HepG2 (cell line): Measurements from ENCODE around the gene TMEM219. TPM values are rescaled to one million over a fixed set of nuclear protein-coding genes. Genes with fewer than 3 reads are reported as not detected.

ENCODE experiments used
- DMTF1 ChIP-seq: sonication (generic); formaldehyde crosslinking; IDR thresholded peaks from 2 replicates; pipeline ENCODE4 v1.4.0; 2020; ENCODE audit warnings: mild to moderate bottlenecking, missing genetic modification reagents
- GATAD1 ChIP-seq: IDR thresholded peaks from 2 replicates; pipeline ENCODE4 v1.6.1; 2016; ENCODE audit warnings: missing genetic modification reagents, missing compliant biosample characterization
- IKZF4 ChIP-seq: sonication (generic); formaldehyde crosslinking; IDR thresholded peaks from 2 replicates; pipeline ENCODE4 v1.5.1; 2020; ENCODE audit warnings: borderline replicate concordance, mild to moderate bottlenecking, low read depth, missing genetic modification reagents; ENCODE audit errors: not compliant biosample characterization
- KDM5B ChIP-seq: sonication (generic); formaldehyde crosslinking; IDR thresholded peaks from 2 replicates; pipeline ENCODE4 v1.4.0; 2020; ENCODE audit warnings: missing genetic modification reagents, mild to moderate bottlenecking, borderline replicate concordance
- MIER3 ChIP-seq: IDR thresholded peaks from 2 replicates; pipeline ENCODE4 v1.6.1; 2016; ENCODE audit warnings: missing compliant biosample characterization, borderline replicate concordance
- RFXAP ChIP-seq: sonication (generic); formaldehyde crosslinking; IDR thresholded peaks from 2 replicates; pipeline ENCODE4 v1.4.0; 2020; ENCODE audit warnings: missing genetic modification reagents, borderline replicate concordance
- SNAPC2 ChIP-seq: sonication (generic); formaldehyde crosslinking; IDR thresholded peaks from 2 replicates; pipeline ENCODE4 v1.8.1; 2022; ENCODE audit warnings: mild to moderate bottlenecking, missing genetic modification reagents
- SOX6 ChIP-seq, 2 experiments: fragments of 450-650 bp in 1 of 2; sonication (generic) in 1 of 2; formaldehyde crosslinking in 1 of 2; IDR thresholded peaks; 2 replicates each; pipeline versions ENCODE4 v1.4.0 to v1.6.1; 2017 to 2020; ENCODE audit warnings: antibody characterized with exemption in 1 of 2, mild to moderate bottlenecking in 1 of 2, missing genetic modification reagents in 1 of 2
- SP5 ChIP-seq: IDR thresholded peaks from 2 replicates; pipeline ENCODE4 v1.6.1; 2016; ENCODE audit warnings: low read depth, borderline replicate concordance
- ZBTB10 ChIP-seq: sonication (generic); formaldehyde crosslinking; IDR thresholded peaks from 2 replicates; pipeline ENCODE4 v1.4.0; 2020; ENCODE audit warnings: missing genetic modification reagents, borderline replicate concordance
- ZMAT3 ChIP-seq: sonication (generic); formaldehyde crosslinking; conservative IDR thresholded peaks from 2 replicates; pipeline ENCODE4 v1.7.0; 2021; ENCODE audit warnings: missing genetic modification reagents
- ZNF230 ChIP-seq: sonication (generic); formaldehyde crosslinking; IDR thresholded peaks from 2 replicates; pipeline ENCODE4 v1.4.0; 2020; ENCODE audit warnings: mild to moderate bottlenecking, missing genetic modification reagents
- ZNF317 ChIP-seq: sonication (generic); formaldehyde crosslinking; IDR thresholded peaks from 2 replicates; pipeline ENCODE4 v1.5.0; 2020; ENCODE audit warnings: mild to moderate bottlenecking, missing genetic modification reagents
- ZNF598 ChIP-seq: sonication (generic); formaldehyde crosslinking; IDR thresholded peaks from 2 replicates; pipeline ENCODE4 v1.5.1; 2020; ENCODE audit warnings: mild to moderate bottlenecking, missing genetic modification reagents, borderline replicate concordance
- polyA plus RNA-seq, 8 experiments: library from polyadenylated mRNA; depleted of rRNA in 3 of 8; stranded (reverse) in 7 of 8; unstranded in 1 of 8; fragments of >200 nt; fragmentation: Illumina TruSeq in 4 of 8; extraction: Trizol in 4 of 8; gene quantifications; 2 replicates each; pipeline versions ENCODE4 v1.2.1 to v1.2.3, GENCODE V29; 2011 to 2016; ENCODE audit warnings: low read depth in 4 of 8, missing spikeins in 1 of 8, mixed read lengths in 1 of 8; ENCODE audit not compliant: insufficient read depth in 1 of 8
- total RNA-seq, 5 experiments: library from RNA; depleted of rRNA; stranded (reverse); fragments of >200 nt; fragmentation: Illumina TruSeq; extraction: Trizol; gene quantifications; 2 replicates each; pipeline ENCODE4 v1.2.3, GENCODE V29; 2016; ENCODE audit warnings: low read depth in 1 of 5
- TF ChIP-seq, protein P1 (sequence below): sonication (generic); formaldehyde crosslinking; IDR thresholded peaks from 2 replicates; pipeline ENCODE4 v1.4.0; 2020; ENCODE audit warnings: missing genetic modification reagents
- TF ChIP-seq, protein P2 (sequence below): sonication (generic); formaldehyde crosslinking; IDR thresholded peaks from 2 replicates; pipeline ENCODE4 v1.8.0; 2022; ENCODE audit warnings: low read depth, missing genetic modification reagents

Gene TMEM219
- total and polyA plus RNA-seq, 2 of the 13 experiments (the other 11 are each of a cell fraction or from before 2014, with no cell fraction given) = 105 to 115 TPM

DNA sequence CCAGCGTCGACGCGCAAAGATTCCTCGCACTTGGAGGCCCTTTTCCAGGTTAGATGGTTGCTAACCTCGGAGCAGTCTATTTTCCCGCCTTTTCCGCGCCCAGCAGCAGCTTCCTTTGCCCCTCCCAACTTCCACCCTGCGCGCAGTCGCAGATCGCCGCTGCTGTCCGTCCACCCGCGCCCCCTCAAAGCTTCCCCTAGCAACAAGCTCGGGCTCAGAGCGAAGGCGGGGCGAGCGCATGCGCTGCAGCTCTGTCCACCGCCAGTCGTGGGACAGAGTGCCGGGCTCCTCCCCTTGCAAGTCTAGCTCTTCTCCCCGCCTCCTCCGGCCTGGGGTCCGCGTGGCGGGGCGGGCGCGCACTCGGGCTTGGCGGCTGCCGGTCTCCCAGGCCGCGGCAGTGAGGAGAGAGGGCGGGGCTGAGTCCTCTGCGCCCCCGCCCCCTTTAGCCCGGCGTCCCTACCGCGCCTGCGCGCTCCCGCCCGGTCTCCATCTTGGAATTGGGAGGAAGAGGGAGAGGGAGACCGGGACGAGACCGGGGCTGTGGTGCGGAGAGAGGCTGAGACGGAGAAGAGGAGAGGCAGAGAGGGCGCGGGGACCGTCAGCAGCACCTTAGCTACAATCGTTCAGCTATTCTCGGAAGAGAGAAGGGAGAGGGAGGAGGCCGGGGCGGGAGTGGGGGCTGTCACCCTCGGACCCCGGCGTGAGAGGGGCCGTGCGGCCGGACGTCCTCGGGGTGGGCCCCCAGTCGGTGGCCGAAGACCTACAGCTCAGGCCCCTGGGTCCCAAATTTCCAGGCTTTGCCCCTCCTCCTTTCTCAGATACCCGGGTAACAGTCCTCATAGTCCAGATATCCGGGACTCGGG, 11.7 kb downstream of the TMEM219 start, which contains the start of gene TAOK2 (continued):
- TF ChIP-seq MIER3 = peak; percentile 79; the same call in 1 of the 2 replicates
- TF ChIP-seq, protein P1, sequence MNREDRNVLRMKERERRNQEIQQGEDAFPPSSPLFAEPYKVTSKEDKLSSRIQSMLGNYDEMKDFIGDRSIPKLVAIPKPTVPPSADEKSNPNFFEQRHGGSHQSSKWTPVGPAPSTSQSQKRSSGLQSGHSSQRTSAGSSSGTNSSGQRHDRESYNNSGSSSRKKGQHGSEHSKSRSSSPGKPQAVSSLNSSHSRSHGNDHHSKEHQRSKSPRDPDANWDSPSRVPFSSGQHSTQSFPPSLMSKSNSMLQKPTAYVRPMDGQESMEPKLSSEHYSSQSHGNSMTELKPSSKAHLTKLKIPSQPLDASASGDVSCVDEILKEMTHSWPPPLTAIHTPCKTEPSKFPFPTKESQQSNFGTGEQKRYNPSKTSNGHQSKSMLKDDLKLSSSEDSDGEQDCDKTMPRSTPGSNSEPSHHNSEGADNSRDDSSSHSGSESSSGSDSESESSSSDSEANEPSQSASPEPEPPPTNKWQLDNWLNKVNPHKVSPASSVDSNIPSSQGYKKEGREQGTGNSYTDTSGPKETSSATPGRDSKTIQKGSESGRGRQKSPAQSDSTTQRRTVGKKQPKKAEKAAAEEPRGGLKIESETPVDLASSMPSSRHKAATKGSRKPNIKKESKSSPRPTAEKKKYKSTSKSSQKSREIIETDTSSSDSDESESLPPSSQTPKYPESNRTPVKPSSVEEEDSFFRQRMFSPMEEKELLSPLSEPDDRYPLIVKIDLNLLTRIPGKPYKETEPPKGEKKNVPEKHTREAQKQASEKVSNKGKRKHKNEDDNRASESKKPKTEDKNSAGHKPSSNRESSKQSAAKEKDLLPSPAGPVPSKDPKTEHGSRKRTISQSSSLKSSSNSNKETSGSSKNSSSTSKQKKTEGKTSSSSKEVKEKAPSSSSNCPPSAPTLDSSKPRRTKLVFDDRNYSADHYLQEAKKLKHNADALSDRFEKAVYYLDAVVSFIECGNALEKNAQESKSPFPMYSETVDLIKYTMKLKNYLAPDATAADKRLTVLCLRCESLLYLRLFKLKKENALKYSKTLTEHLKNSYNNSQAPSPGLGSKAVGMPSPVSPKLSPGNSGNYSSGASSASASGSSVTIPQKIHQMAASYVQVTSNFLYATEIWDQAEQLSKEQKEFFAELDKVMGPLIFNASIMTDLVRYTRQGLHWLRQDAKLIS (CRISPR knock-in tag) = no peak
- peak; percentile 69 for TF ChIP-seq ZNF317
- peak; percentile 81 for TF ChIP-seq GATAD1 (CRISPR knock-in tag)
- peak; percentile 98 for TF ChIP-seq ZMAT3 (CRISPR knock-in tag)
- TF ChIP-seq ZNF598 = peak; percentile 82
- peak; percentile 84; the same call in 1 of the 2 replicates for TF ChIP-seq ZNF230 (CRISPR knock-in tag)
- TF ChIP-seq DMTF1 (CRISPR knock-in tag) = peak; percentile 71; the same call in 1 of the 2 replicates
- TF ChIP-seq IKZF4 (CRISPR knock-in tag) = peak; percentile 66
- 0 out of 2 replicates have a peak, but pooled peaks have one; percentile 81 for TF ChIP-seq ZBTB10 (CRISPR knock-in tag)
- peak; percentile 96 for TF ChIP-seq SP5 (CRISPR knock-in tag)
- TF ChIP-seq SOX6 (IDR thresholded peaks at IDR 0.05) = no peak
- TF ChIP-seq SOX6 (CRISPR knock-in tag; IDR thresholded peaks at IDR 0.05) = peak; percentile 73
- peak; percentile 100 for TF ChIP-seq RFXAP (CRISPR knock-in tag)
- TF ChIP-seq, protein P2, sequence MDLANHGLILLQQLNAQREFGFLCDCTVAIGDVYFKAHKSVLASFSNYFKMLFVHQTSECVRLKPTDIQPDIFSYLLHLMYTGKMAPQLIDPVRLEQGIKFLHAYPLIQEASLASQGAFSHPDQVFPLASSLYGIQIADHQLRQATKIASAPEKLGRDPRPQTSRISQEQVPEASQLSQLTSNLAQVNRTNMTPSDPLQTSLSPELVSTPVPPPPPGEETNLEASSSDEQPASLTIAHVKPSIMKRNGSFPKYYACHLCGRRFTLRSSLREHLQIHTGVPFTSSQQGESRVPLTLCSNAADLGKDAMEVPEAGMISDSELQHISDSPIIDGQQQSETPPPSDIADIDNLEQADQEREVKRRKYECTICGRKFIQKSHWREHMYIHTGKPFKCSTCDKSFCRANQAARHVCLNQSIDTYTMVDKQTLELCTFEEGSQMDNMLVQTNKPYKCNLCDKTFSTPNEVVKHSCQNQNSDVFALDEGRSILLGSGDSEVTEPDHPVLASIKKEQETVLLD (CRISPR knock-in tag) = peak; percentile 91
- TF ChIP-seq KDM5B (CRISPR knock-in tag) = peak; percentile 89
- peak; percentile 28 for TF ChIP-seq SNAPC2 (CRISPR knock-in tag)
